Kidney (tissue), 14 donors: ENCODE data around the gene HSPB2. TPM values are rescaled to one million over a fixed set of nuclear protein-coding genes. Genes with fewer than 3 reads are reported as not detected.

Experiments used
- DNase-seq, 5 donors: peaks; one replicate each; pipeline ENCODE4 v3.0.0-alpha.2; 2013 to 2020
- FAIRE-seq: peaks from 2 replicates; lab custom pipeline; 2012; peaks lifted over from hg19 to GRCh38; lab: Jason Lieb, UNC
- H3K27ac ChIP-seq, 2 donors: one replicate each; pipeline ENCODE4 v1.7.0; 2013; ENCODE audit warnings: low read depth in 2 of 2, low read length in 2 of 2, inconsistent platforms in 1 of 2
- H3K27me3 ChIP-seq: one replicate; pipeline ENCODE4 v1.7.1; 2013; ENCODE audit warnings: low read length, inconsistent platforms; ENCODE audit not compliant: control insufficient read depth, insufficient read depth
- H3K36me3 ChIP-seq, 3 donors: one replicate each; pipeline versions ENCODE4 v1.7.0 to v1.7.1; 2013; ENCODE audit warnings: low read length in 3 of 3, control low read depth in 1 of 3, inconsistent platforms in 1 of 3; ENCODE audit not compliant: insufficient read depth in 3 of 3, control insufficient read depth in 2 of 3
- H3K4me1 ChIP-seq, 3 donors: one replicate each; pipeline versions ENCODE4 v1.7.0 to v1.7.1; 2013; ENCODE audit warnings: low read length in 3 of 3, inconsistent platforms in 1 of 3, low read depth in 1 of 3; ENCODE audit not compliant: control insufficient read depth in 2 of 3, insufficient read depth in 2 of 3
- H3K4me3 ChIP-seq, 3 donors: one replicate each; pipeline versions ENCODE4 v1.7.0 to v1.8.1; 2013; ENCODE audit warnings: low read length in 3 of 3, control low read depth in 1 of 3, inconsistent platforms in 1 of 3
- H3K9ac ChIP-seq, 3 donors: one replicate each; pipeline versions ENCODE4 v1.7.0 to v1.7.1; 2013; ENCODE audit warnings: low read length in 3 of 3, control low read depth in 1 of 3, inconsistent platforms in 1 of 3
- H3K9me3 ChIP-seq, 3 donors: one replicate each; pipeline versions ENCODE4 v1.7.0 to v1.7.1; 2013; ENCODE audit warnings: low read length in 3 of 3, control low read depth in 1 of 3, inconsistent platforms in 1 of 3; ENCODE audit not compliant: control insufficient read depth in 2 of 3, insufficient read depth in 1 of 3
- intact Hi-C: fragments of 100-400 bp; cut with DNase I; formaldehyde crosslinking; loops from one replicate; pipeline ENCODE4 v1.11.1; 2022
- polyA plus RNA-seq: library from polyadenylated mRNA; stranded (reverse); fragments of 350-450 nt; fragmentation: Illumina TruSeq; extraction: RNeasy Lipid Tissue Mini Kit (QIAGEN cat#74804); gene quantifications from one replicate; pipeline ENCODE4 v1.2.3, GENCODE V29; 2014; ENCODE audit warnings: low read depth, low replicate concordance; ENCODE audit not compliant: insufficient read depth
- total RNA-seq: library from RNA; stranded (reverse); fragmentation: NEBNext Ultra II Directional; extraction: Animal tissue kit (Norgen Biotek cat#: 25700); gene quantifications from one replicate; pipeline ENCODE4 v1.2.1, GENCODE V29; 2021
- TF ChIP-seq, protein P1 (sequence below): IDR thresholded peaks from 3 replicates; pipeline ENCODE4 v1.5.1; 2012; ENCODE audit warnings: mild to moderate bottlenecking, moderate library complexity, borderline replicate concordance; ENCODE audit not compliant: insufficient read depth; ENCODE audit errors: extremely low read depth
- donor health status: control.
- donor health status: control.
- donor health status: control.
- donor health status: control.
- donor health status: control.
- donor health status: DM: yes; HTN: yes; CAD: no.
- donor health status: Normal renal cell carcinoma (clear cell type).

The HSPB2 gene
- total and polyA plus RNA-seq, 2 donors from 2014 or later, result 4.4 to 15.7 TPM

GRCh38 chr11:111886032-111886431 lies 26.5 kb upstream of the HSPB2 start:
- FAIRE-seq (no peak), DNase-seq (no peak)
- Histone ChIP-seq H3K9me3 (no peaks in the 10 kb centered on the region), H3K36me3 (no peaks in the 10 kb centered on the region), H3K27ac (no peak overlapping the region), H3K4me1 (no peaks in the 10 kb centered on the region), H3K4me3 (no peak overlapping the region), H3K9ac (no peak overlapping the region), H3K27me3 (no peaks in the 10 kb centered on the region)
- TF ChIP-seq, protein P1, sequence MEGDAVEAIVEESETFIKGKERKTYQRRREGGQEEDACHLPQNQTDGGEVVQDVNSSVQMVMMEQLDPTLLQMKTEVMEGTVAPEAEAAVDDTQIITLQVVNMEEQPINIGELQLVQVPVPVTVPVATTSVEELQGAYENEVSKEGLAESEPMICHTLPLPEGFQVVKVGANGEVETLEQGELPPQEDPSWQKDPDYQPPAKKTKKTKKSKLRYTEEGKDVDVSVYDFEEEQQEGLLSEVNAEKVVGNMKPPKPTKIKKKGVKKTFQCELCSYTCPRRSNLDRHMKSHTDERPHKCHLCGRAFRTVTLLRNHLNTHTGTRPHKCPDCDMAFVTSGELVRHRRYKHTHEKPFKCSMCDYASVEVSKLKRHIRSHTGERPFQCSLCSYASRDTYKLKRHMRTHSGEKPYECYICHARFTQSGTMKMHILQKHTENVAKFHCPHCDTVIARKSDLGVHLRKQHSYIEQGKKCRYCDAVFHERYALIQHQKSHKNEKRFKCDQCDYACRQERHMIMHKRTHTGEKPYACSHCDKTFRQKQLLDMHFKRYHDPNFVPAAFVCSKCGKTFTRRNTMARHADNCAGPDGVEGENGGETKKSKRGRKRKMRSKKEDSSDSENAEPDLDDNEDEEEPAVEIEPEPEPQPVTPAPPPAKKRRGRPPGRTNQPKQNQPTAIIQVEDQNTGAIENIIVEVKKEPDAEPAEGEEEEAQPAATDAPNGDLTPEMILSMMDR, result no peak
- intact Hi-C loops, result no loop called here

DNA sequence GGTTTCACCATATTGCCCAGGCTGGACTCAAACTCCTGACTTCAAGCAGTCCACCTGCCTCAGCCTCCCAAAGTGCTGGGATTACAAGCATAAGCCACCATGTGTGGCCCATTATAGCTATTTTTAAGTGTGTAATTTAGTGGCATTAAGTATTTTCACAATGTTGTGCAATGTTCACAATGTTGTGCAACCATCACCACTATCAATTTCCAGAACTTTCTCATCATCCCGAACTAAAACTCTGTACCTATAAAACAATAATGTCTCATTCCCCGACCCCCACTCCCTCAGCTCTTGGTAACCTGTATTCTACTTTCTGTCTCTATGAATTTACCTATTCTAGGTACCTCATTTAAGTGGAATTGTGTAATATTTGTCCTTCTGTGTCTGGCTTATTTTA lies 25.7 kb upstream of the HSPB2 start:
- Histone ChIP-seq H3K27ac (no peak overlapping the region), H3K4me3 (no peak overlapping the region), H3K9ac (no peak overlapping the region), H3K36me3 (no peaks in the 10 kb centered on the region), H3K9me3 (no peaks in the 10 kb centered on the region), H3K4me1 (no peaks in the 10 kb centered on the region), H3K27me3 (no peaks in the 10 kb centered on the region)
- FAIRE-seq, result no peak
- no peak for DNase-seq
- intact Hi-C loops, result no loop called here
- TF ChIP-seq, protein P1, result no peak

DNA sequence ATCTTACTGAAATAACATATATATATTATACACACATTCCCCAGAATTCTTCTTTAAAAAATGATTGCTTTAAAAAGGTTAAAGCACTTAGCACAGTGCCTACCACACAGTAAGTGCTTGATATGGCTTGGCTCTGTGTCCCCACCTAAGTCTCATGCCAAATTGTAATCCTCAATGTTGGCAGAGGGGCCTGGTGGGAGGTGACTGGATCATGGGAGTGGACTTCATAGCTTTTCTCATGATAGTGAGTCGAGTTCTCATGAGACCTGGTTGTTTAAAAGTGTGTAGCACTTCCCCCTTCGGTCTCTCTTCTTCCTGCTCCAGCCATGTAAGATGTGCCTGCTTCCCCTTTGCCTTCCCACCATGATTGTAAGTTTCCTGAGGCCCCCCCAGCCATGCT lies 7.1 kb upstream of the HSPB2 start:
- FAIRE-seq (no peak), DNase-seq (no peak)
- H3K9ac ChIP-seq, result no peak overlapping the region
- TF ChIP-seq, protein P1, result no peak
- no peak overlapping the region for H3K27ac ChIP-seq
- no peaks in the 10 kb centered on the region for H3K36me3 ChIP-seq
- H3K4me3 ChIP-seq, result no peak overlapping the region
- H3K4me1 ChIP-seq, result no peaks in the 10 kb centered on the region
- no peaks in the 10 kb centered on the region for H3K27me3 ChIP-seq
- H3K9me3 ChIP-seq, result no peaks in the 10 kb centered on the region
- intact Hi-C loops, result no loop called here

DNA sequence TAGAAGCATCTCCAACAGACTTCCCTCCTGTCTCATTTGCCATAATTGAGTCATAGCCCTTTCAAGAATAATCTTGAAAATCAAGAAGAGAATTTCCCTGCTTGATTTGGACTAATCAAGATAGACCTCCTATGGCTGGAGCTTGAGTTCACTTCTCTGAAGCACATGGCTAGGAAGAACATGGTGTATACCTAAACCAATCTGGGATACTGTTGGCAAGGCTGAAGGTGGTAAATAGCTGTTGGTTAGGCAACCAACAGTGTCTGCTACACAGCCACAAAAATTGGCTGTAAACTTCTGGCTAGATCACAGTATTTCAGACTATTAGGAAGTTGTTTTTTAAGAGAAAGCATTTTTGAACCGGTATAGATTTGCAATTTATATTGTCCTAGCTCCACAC lies 5.9 kb upstream of the HSPB2 start:
- H3K27ac ChIP-seq, result no peak overlapping the region
- H3K9ac ChIP-seq, result no peak overlapping the region
- TF ChIP-seq, protein P1, result no peak
- H3K9me3 ChIP-seq, result no peaks in the 10 kb centered on the region
- FAIRE-seq (no peak), DNase-seq (no peak)
- H3K4me3 ChIP-seq, result no peak overlapping the region
- intact Hi-C loops, result no loop called here
- H3K27me3 ChIP-seq, result no peaks in the 10 kb centered on the region
- no peaks in the 10 kb centered on the region for H3K36me3 ChIP-seq
- H3K4me1 ChIP-seq, result peaks cover 0 to 6% (median 4%) of the 10 kb centered on the region in 3 donors
